GM19043 (cell line): ENCODE results near the gene MLPH.

Experiments used
- ATAC-seq: cut with Tn5 transposase; IDR thresholded peaks from one replicate; pipeline ENCODE4 v1.9.1; 2021; ENCODE audit warnings: low read depth; ENCODE audit not compliant: unreplicated experiment

The MLPH gene

DNA sequence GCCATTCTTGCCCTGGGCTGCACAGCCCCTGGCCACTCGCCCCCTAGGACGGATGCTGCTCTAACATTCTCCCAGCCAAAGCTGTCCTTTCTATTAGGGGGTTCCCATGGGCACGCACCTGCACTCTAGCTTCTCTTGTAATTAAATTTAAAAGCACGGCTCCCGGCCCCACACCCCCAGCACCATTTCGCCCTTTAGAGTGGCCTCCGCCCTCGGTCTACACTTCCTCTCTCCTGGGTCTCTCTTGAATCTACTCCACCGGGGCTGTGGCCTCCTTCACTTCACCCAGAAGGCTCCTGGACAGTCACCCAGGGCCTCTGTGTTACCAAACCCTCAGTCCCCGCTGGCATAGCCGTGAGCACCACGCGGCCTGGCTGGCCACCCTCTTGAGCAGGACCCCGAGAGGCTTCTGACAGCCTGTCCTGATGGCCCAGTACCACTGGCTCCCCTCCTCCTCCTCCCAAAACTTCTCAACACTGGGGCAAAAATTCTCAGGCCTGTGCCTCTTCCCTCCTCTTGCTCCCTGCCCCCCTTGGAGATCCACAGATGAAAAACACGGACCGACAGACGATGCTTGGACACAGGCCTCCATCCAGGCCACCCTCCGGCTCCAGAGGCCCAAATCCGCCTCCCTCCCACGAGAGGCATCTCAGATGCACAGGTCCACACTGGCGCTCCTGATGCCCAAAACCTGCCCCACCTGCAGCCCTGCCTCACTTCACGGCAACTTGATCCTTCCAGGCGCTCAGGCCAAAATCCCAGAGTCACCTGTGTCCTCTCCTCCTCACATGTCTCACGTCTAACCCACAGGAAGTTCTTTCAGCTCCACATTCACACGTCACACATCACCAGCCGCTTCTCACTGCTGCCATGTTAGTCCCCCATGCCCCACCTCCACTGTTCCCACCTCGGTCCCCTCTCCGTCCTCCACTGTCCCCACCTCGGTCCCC is 110.4 kb downstream of the MLPH start:
- ATAC-seq = no peak

DNA sequence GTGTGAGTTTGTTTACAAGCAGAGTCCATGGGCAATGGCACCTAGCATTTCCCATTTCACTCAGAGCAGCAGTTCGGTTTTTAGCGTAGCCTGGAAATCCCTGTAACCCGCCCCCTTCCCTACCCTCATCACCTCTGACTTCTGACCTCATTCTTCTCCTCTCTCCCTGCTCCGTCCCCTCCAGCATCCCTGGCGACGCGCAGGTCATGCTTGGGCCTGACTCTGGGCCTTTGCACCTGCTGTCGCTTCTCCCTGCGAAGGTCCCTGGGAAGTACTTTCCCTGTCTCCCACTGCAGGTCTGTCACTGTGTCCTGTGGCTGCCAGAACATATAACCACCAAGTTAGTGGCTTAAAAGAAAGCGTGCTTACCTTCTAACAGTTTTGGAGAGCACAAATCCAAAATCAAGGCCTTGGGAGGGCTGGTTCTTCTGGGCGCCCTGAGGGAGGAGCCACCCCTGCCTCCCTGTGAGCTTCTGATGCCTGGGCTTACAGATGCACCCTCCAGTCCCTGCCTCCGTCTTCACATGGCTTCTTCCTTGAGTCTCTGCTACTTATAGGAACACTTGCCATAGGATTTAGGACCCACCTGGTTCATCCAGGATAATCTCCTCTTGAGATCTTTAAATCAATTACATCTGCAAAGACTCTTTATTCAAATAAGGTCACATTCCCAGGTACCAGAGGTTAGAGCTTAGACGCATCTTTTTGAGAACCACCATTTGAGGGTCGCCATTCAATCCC is 111.6 kb downstream of the MLPH start:
- no peak for ATAC-seq

DNA sequence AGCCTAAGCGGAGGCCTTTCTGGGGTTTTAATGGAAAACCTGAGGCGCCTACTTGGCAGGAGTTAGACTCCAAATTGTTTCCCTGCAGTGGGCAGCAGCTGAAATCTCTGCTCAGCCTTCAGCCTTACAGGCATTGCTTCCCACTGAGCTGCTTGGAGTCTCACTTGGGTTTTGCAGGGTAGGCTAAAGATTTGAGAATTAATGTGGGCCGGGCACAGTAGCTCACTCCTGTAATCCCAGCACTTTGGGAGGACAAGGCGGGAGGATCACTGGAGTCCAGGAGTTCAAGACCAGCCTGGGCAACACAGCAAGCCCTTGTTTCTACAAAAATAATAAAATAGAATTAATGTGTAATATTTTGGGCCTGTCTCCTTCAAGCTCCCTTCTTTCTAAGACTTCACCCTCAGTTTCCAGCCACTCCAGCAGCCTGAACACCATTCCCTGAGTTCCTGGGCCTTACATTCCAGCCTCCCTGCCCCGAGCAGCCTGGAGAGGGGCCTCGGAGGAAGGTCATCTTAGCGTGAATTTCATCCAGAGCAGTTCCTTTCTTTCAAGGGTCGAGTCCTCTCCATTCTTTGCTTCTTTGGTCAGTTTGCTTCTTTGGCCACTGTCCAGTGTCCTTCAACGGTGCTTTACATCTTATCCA is 112.5 kb downstream of the MLPH start:
- no peak for ATAC-seq

DNA sequence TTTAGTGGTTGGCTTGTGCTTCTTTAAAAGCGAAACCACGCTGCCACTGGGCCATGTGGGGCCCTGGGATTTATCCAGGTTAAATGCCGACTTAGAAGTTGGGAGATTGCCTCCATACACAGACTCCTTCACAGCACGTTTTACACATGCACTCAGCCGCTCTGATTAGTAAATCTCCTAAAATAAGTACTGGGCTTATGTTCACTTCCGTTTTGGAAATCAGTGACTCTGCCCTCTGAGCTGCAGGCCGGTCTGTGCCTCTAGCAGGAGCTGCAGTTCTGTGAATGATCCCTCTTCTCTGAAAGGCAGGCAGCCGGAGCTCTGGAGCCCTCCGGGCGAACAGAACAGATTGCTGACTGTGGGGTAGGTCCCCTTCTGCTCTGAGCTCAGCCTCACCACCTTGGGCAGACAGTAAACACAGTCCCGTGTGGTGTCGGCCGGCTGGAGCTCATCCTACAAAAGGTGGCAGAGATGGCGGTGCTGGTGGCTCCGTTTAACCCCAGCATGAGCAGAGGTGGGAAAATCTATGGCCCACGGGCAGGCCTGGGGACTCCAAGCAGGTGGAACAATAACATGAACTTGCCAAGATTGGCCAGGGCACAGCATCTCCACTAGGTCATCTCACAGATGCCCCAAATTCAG is 113.3 kb downstream of the MLPH start:
- no peak for ATAC-seq

DNA sequence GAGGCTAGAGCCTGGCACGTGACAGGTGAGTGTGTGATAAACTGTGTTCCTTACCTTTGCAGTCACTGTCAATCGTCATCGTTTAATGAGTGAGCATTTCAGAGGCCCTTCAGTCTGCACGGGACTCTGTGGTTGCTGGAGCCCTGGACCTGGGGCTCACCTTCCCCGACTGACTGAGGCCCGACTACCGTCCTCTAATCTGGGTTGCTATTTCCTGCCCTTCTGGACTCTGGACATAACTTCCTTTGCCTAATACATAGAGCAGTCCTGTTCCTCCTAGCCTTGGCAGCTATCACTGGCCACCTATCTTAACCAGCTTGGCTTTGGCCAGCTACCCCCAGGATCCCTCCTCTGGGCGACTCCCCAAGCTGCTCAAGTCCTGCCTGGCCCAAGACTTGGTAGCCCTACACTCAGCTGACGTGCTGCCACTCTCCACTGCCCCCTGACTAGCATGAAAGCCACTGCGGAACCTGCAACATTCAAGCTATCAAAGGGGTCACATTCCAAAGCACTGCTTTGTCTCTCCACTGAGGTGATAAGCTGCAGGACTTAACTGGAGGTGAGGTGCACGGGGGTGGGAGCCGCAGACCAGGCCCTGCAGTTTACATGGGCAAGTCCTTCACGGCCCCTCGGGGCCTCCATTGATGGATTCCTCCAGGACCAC is 114.5 kb downstream of the MLPH start:
- ATAC-seq = no peak

DNA sequence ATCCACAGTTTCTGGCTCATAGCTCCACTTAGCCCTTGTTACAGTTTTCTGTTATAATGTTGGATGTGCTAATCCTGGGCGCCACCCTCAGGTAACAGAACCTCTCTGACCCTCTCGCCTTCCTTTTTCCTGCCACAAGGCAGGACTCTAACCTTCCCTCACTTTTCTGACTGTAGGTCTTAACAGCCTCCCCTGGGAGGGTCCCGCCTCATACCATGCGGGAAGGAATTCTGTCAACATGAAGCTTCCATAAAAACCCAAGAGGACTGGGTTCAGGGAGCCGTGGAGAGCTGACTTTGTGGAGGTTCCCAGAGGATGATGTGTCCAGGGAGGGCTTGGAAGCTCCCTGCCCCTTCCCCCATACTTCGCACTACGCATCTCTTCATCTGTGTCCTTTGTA is 115.4 kb downstream of the MLPH start:
- no peak for ATAC-seq

DNA sequence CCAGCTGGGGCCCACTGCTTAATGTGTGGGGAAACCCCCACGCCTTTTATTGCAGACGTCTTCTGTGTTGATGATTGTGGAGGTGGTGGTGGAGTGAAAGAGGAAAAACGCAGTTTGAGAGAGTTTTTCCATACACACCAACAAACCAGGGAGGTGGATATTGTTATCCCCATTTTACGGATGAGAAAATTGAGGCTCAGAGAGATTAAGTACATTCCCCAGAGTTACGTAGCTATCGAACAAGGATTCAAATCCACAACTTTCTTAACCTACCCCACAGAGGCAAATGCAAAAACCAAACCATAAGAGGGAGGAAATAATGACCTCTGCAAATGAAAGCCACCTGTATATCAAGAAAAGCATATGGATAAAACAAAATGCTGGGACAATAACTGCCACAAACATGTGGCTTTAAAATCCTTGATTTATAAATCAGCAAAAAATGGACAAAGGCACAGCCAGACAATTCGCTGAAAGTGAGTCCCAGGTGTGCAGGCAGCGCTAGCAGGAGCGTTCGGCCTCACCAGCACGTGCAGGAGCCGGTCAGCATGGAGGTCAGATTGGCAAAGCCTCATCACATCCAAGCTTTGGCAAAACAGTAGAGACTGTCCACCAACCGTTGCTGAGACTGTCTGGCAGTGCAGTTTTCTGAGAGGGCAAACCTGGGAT is 116.1 kb downstream of the MLPH start:
- ATAC-seq = no peak

DNA sequence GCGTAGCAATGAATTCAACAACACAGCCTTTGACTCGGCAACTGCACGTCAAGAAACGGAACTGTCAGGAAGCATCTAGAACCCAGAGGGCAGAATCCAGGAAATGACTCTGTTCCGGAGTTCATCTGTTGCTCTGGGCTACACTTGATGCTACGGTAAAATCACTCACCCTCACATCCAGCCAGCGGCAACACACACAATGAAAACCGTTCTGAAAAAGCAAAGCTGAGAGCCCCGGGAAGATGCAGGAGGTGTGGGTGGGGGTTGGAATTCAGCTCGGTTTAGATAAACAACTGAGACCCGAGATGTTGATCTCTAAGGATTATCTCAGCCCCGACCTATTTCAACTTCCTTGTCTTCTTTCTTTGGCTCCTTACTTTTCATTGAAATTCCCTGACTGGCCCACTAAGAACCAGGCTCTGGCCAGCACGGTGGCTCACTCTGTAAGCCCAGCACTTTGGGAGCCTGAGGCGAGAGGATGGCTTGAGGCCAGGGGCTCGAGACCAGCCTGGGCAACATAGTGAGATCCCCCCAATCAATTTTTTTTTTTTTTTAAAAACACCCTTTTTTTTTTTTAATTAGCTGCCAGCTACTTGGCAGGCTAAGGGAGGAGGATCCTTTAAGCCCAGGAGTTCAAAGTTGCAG is 116.8 kb downstream of the MLPH start:
- ATAC-seq = no peak

DNA sequence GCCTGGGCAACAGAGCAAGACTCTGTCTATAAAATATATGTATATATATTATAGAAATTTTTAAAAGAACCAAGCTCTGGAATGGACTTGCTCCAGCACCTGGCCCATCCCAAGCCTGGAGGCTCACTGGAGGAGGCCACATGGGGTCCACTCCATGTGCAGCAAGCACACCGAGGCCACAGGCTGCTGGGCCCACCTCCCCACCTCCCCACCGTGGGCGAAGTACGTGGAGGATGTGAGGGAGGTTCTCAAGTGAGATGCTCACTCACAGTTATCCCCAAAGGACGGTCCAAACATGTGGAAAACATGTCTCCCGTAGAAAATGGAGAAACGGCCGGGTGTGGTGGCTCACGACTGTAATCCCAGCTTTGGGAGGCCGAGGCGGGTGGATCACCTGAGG is 117.3 kb downstream of the MLPH start:
- ATAC-seq = no peak
